GM12878 (cell line): ENCODE results near the gene TMEM254. TPM values are rescaled to one million over a fixed set of nuclear protein-coding genes. Genes with fewer than 3 reads are reported as not detected.

Source experiments
- ATAC-seq: fragments of 200-7000 bp; cut with Tn5 transposase; 3 replicates; pipeline ENCODE4 v1.9.1; 2020; ENCODE audit warnings: mild to moderate bottlenecking, moderate library complexity
- BruUV-seq: library from RNA; stranded (reverse); fragments of 400-500 nt; replicated peaks from 2 replicates; lab custom pipeline; 2021; lab: Mats Ljungman, UMichigan
- CTCF ChIA-PET: fragments of 300-600 bp; sonication (Branson Sonifier 250); formaldehyde crosslinking; extraction: SDS; loops from one replicate; lab custom pipeline; 2021; ENCODE audit warnings: inconsistent platforms; lab: Yijun Ruan, JAX
- POLR2A ChIA-PET: fragments of 350-600 bp; formaldehyde crosslinking; extraction: SDS; loops from one replicate; lab custom pipeline; 2021; ENCODE audit warnings: inconsistent platforms; lab: Charles Lee
- RAD21 ChIA-PET: fragments of 300-600 bp; sonication (Branson Sonifier 250); formaldehyde crosslinking; loops from one replicate; lab custom pipeline; 2023; ENCODE audit warnings: antibody characterized with exemption; ENCODE audit not compliant: unreplicated experiment; lab: Charles Lee
- SMC1A ChIA-PET: fragments of 300-600 bp; sonication (Branson Sonifier 250); formaldehyde crosslinking; loops from one replicate; lab custom pipeline; 2023; ENCODE audit not compliant: unreplicated experiment, uncharacterized antibody; lab: Charles Lee
- DNase-seq: peaks from one replicate; pipeline ENCODE4 v3.0.0-alpha.2; 2011; ENCODE audit warnings: low read depth, low spot score
- FAIRE-seq: peaks from 3 replicates; lab custom pipeline; 2011; peaks lifted over from hg19 to GRCh38; lab: Jason Lieb, UNC
- H2AFZ ChIP-seq: 2 replicates; pipeline ENCODE4 v1.6.0; 2011; ENCODE audit warnings: low read depth, low read length, control low read depth; ENCODE audit not compliant: control insufficient read depth
- H3K27ac ChIP-seq: 2 replicates; pipeline ENCODE4 v1.5.1; 2011; ENCODE audit warnings: control low read depth; ENCODE audit not compliant: control insufficient read depth, insufficient read depth
- H3K27me3 ChIP-seq, 2 experiments: replicated peaks in 1 of 2; 2 replicates each; pipeline versions ENCODE4 v1.6.0 to v1.6.1; 2011; ENCODE audit warnings: low read length in 1 of 2; ENCODE audit not compliant: control insufficient read depth in 2 of 2, insufficient read depth in 2 of 2
- H3K36me3 ChIP-seq, 2 experiments: 2 replicates each; pipeline ENCODE4 v1.5.1; 2011; ENCODE audit warnings: low read length in 1 of 2; ENCODE audit not compliant: control insufficient read depth in 2 of 2, insufficient read depth in 2 of 2
- H3K4me1 ChIP-seq: 2 replicates; pipeline ENCODE4 v1.6.1; 2011; ENCODE audit warnings: mild to moderate bottlenecking, low read length, moderate library complexity, mixed read lengths; ENCODE audit not compliant: control insufficient read depth, insufficient read depth
- H3K4me2 ChIP-seq: 2 replicates; pipeline ENCODE4 v1.6.0; 2011; ENCODE audit warnings: control low read depth; ENCODE audit not compliant: control insufficient read depth, insufficient read depth
- H3K4me3 ChIP-seq: fragments of 200-600 bp; sonication (generic); 2 replicates; pipeline ENCODE4 v1.5.1; 2016
- H3K79me2 ChIP-seq: 2 replicates; pipeline ENCODE4 v1.6.0; 2011; ENCODE audit warnings: low read length; ENCODE audit not compliant: control insufficient read depth, insufficient read depth
- H3K9ac ChIP-seq: 2 replicates; pipeline ENCODE4 v1.8.0; 2011; ENCODE audit warnings: low read length, control low read depth, mixed read lengths; ENCODE audit not compliant: control insufficient read depth, insufficient read depth
- H3K9me3 ChIP-seq: replicated peaks from 3 replicates; pipeline ENCODE4 v1.5.1; 2011; ENCODE audit warnings: mild to moderate bottlenecking, low read length; ENCODE audit not compliant: control insufficient read depth, insufficient read depth
- H4K20me1 ChIP-seq: 2 replicates; pipeline ENCODE4 v1.6.0; 2011; ENCODE audit not compliant: control insufficient read depth, insufficient read depth
- ATF7 ChIP-seq: fragments of 450-650 bp; IDR thresholded peaks from 2 replicates; pipeline ENCODE4 v1.6.1; 2016; ENCODE audit warnings: low read depth, mild to moderate bottlenecking
- BCL11A ChIP-seq: IDR thresholded peaks from 2 replicates; pipeline ENCODE4 v1.6.1; 2011; ENCODE audit warnings: low read depth, low read length
- IRF3 ChIP-seq: fragments of 450-650 bp; IDR thresholded peaks from 2 replicates; pipeline ENCODE4 v1.6.1; 2014; ENCODE audit warnings: mild to moderate bottlenecking
- JUNB ChIP-seq: IDR thresholded peaks from 2 replicates; pipeline ENCODE4 v1.6.1; 2016; ENCODE audit warnings: antibody characterized with exemption, mild to moderate bottlenecking
- JUND ChIP-seq: IDR thresholded peaks from 2 replicates; pipeline ENCODE4 v1.6.1; 2012; ENCODE audit warnings: low read depth, mild to moderate bottlenecking, low read length, improper control_type of control experiment, moderate library complexity
- MAX ChIP-seq: IDR thresholded peaks from 2 replicates; pipeline ENCODE4 v1.6.1; 2012; ENCODE audit warnings: low read depth, low read length, improper control_type of control experiment
- MYC ChIP-seq: IDR thresholded peaks from 2 replicates; pipeline ENCODE4 v1.6.1; 2011; ENCODE audit warnings: mild to moderate bottlenecking, low read length, moderate library complexity, inconsistent platforms; ENCODE audit not compliant: insufficient read depth, insufficient replicate concordance, insufficient read length, severe bottlenecking
- NFXL1 ChIP-seq: fragments of 450-650 bp; IDR thresholded peaks from 2 replicates; pipeline ENCODE4 v1.6.1; 2017; ENCODE audit warnings: antibody characterized with exemption, mild to moderate bottlenecking, borderline replicate concordance
- NR2C2 ChIP-seq: IDR thresholded peaks from 2 replicates; pipeline ENCODE4 v1.6.1; 2011; ENCODE audit warnings: borderline replicate concordance, low read depth; ENCODE audit not compliant: control insufficient read depth, insufficient read length
- RBBP5 ChIP-seq: fragments of 200-600 bp; sonication (generic); conservative IDR thresholded peaks from 2 replicates; pipeline ENCODE4 v1.6.1; 2016
- RUNX3 ChIP-seq: IDR thresholded peaks from 2 replicates; pipeline ENCODE4 v1.6.1; 2012; ENCODE audit warnings: low read length, inconsistent platforms
- WGBS: methylation state at CpG from one replicate; pipeline ENCODE4 v1.1.6; 2016; ENCODE audit warnings: low lambda C conversion rate; ENCODE audit not compliant: insufficient replicate concordance, insufficient coverage; ENCODE audit errors: missing lambda C conversion rate; 5-methylcytosine and 5-hydroxymethylcytosine counted together
- in situ Hi-C: fragments of 300-500 bp; cut with MboI; formaldehyde crosslinking; loops from 9 replicates; pipeline ENCODE4 v1.14.3; 2018; ENCODE audit warnings: mixed read lengths
- intact Hi-C: fragments of 100-400 bp; cut with micrococcal nuclease; formaldehyde crosslinking; loops from one replicate; pipeline ENCODE4 v1.14.2; 2022; ENCODE audit not compliant: unreplicated experiment
- polyA plus RNA-seq, 11 experiments: library from polyadenylated mRNA; depleted of rRNA in 4 of 11; unstranded in 6 of 11; stranded (reverse) in 5 of 11; fragments of >200 nt; fragmentation: Nextera tagmentation in 4 of 11; fragmentation: Illumina TruSeq in 1 of 11; extraction: Ambion mirVana in 4 of 11; extraction: Trizol in 1 of 11; gene quantifications; 1 replicate in 1 of 11; 2 replicates in 10 of 11; pipeline versions ENCODE4 v1.2.1 to v1.2.3, GENCODE V29; 2011 to 2016; ENCODE audit warnings: inconsistent platforms in 2 of 11, missing spikeins in 2 of 11, low read depth in 1 of 11
- total RNA-seq, 4 experiments: library from RNA; depleted of rRNA in 3 of 4; stranded (reverse); fragments of >200 nt in 3 of 4; fragmentation: Illumina TruSeq in 1 of 4; extraction: Trizol in 1 of 4; gene quantifications; 2 replicates each; pipeline versions ENCODE4 v1.2.1 to v1.2.3, GENCODE V29; 2013 to 2021

The TMEM254 gene
- total and polyA plus RNA-seq, 10 of the 15 experiments (the other 5 are each of a cell fraction or from before 2014, with no cell fraction given), result 5.6 to 29.0 (median 13.1) TPM

GRCh38 chr10:80104066-80104926, 25.8 kb downstream of the TMEM254 start:
- H3K27me3 ChIP-seq, result no peaks in the 10 kb centered on the region
- no peak overlapping the region; the same call in 1 of the 2 replicates for H2AFZ ChIP-seq
- H3K36me3 ChIP-seq, result no peaks in the 10 kb centered on the region
- SMC1A ChIA-PET, result no interaction called here
- CTCF ChIA-PET, result interaction anchor here (1.6 kb wide), 1 partner anchor 14 kb away, joined by 3 read pairs; no protein-coding TSS in a partner anchor
- intact Hi-C loops, result no loop called here
- no peak overlapping the region for H3K4me3 ChIP-seq
- BruUV-seq, result no TSS peak
- FAIRE-seq, result peak; percentile 18
- H3K4me1 ChIP-seq, result no peaks in the 10 kb centered on the region
- H3K9me3 ChIP-seq, result peaks cover 3% of the 10 kb centered on the region; the same call in 1 of the 3 replicates
- H3K4me2 ChIP-seq, result no peak overlapping the region
- no peak overlapping the region for H3K9ac ChIP-seq
- POLR2A ChIA-PET, result no interaction called here
- no peak overlapping the region for H3K27ac ChIP-seq
- no peak for DNase-seq
- RAD21 ChIA-PET, result no interaction called here
- TF ChIP-seq RBBP5 (no peak), JUNB (no peak), MYC (no peak), NFXL1 (no peak), MAX (no peak), RUNX3 (no peak), IRF3 (no peak), NR2C2 (no peak), BCL11A (no peak), JUND (no peak), ATF7 (no peak)
- H3K79me2 ChIP-seq, result no peaks in the 10 kb centered on the region
- in situ Hi-C loops, result no loop called here
- no peaks in the 10 kb centered on the region for H4K20me1 ChIP-seq
- ATAC-seq, result peak; percentile 77
- WGBS, result 42% methylated on average over 10 of the region's 10 CpGs
